CD14-positive monocyte (primary cell): Measurements from ENCODE around the gene ERBB4. TPM values are rescaled to one million over a fixed set of nuclear protein-coding genes. Genes with fewer than 3 reads are reported as not detected.
"Not testable (repeated sequence)": the region's sequence is repeated elsewhere in the genome, so short reads cannot be mapped to it uniquely, and the experiment has no call there.

Source experiments
- DNase-seq, 3 donors: peaks; one replicate each; pipeline ENCODE4 v3.0.0-alpha.2; 2011 to 2022
- H2AFZ ChIP-seq: 2 replicates; pipeline ENCODE4 v1.6.0; 2012; ENCODE audit warnings: mild to moderate bottlenecking, low read depth, low read length, inconsistent platforms; ENCODE audit not compliant: insufficient read depth, poor library complexity, severe bottlenecking
- H3K27ac ChIP-seq, 2 donors: 1 replicate in 1 of 2; 2 replicates in 1 of 2; pipeline ENCODE4 v1.5.1; 2012 to 2013; ENCODE audit warnings: low read length in 2 of 2, control low read depth in 1 of 2, inconsistent platforms in 1 of 2, low read depth in 1 of 2, mild to moderate bottlenecking in 1 of 2
- H3K27me3 ChIP-seq, 2 donors: one replicate each; pipeline versions ENCODE4 v1.6.0 to v1.6.1; 2011 to 2013; ENCODE audit warnings: low read length in 2 of 2; ENCODE audit not compliant: control insufficient read depth in 2 of 2, insufficient read depth in 2 of 2
- H3K36me3 ChIP-seq, 2 donors: replicated peaks in 1 of 2; 1 replicate in 1 of 2; 2 replicates in 1 of 2; pipeline versions ENCODE4 v1.5.1 to v1.6.1; 2012 to 2013; ENCODE audit warnings: low read length in 2 of 2, control low read depth in 1 of 2, inconsistent platforms in 1 of 2, mild to moderate bottlenecking in 1 of 2; ENCODE audit not compliant: insufficient read depth in 2 of 2, control insufficient read depth in 1 of 2
- H3K4me1 ChIP-seq, 2 donors: 1 replicate in 1 of 2; 2 replicates in 1 of 2; pipeline versions ENCODE4 v1.5.1 to v1.6.1; 2012 to 2013; ENCODE audit warnings: low read length in 2 of 2, control low read depth in 1 of 2, inconsistent platforms in 1 of 2, mild to moderate bottlenecking in 1 of 2, moderate library complexity in 1 of 2; ENCODE audit not compliant: insufficient read depth in 2 of 2, control insufficient read depth in 1 of 2
- H3K4me2 ChIP-seq: replicated peaks from 2 replicates; pipeline ENCODE3; 2012; ENCODE audit warnings: low read length, moderate library complexity, mild to moderate bottlenecking; ENCODE audit not compliant: poor library complexity, severe bottlenecking; ENCODE audit errors: extremely low read depth
- H3K4me3 ChIP-seq, 3 experiments: fragments of 200-600 bp in 1 of 3; sonication (generic) in 1 of 3; replicated peaks in 1 of 3; 1 replicate in 2 of 3; 2 replicates in 1 of 3; pipeline ENCODE4 v1.5.1; 2011 to 2013; ENCODE audit warnings: low read length in 3 of 3, mild to moderate bottlenecking in 3 of 3, control low read depth in 2 of 3, low read depth in 2 of 3, inconsistent platforms in 1 of 3, moderate library complexity in 1 of 3
- H3K79me2 ChIP-seq: 2 replicates; pipeline ENCODE4 v1.6.0; 2012; ENCODE audit warnings: mild to moderate bottlenecking, control low read depth, inconsistent platforms, low read length, moderate library complexity; ENCODE audit not compliant: insufficient read depth
- H3K9ac ChIP-seq: 2 replicates; pipeline ENCODE4 v1.6.0; 2017; ENCODE audit warnings: low read length, mild to moderate bottlenecking; ENCODE audit not compliant: insufficient read depth, poor library complexity, severe bottlenecking
- H3K9me3 ChIP-seq, 2 donors: replicated peaks in 1 of 2; 1 replicate in 1 of 2; 2 replicates in 1 of 2; pipeline versions ENCODE4 v1.5.1 to v1.6.1; 2012 to 2013; ENCODE audit warnings: low read length in 2 of 2, control low read depth in 1 of 2; ENCODE audit not compliant: control insufficient read depth in 1 of 2, insufficient read depth in 1 of 2
- H4K20me1 ChIP-seq: 2 replicates; pipeline ENCODE4 v1.6.0; 2012; ENCODE audit warnings: mild to moderate bottlenecking, low read length, control low read depth, moderate library complexity; ENCODE audit not compliant: insufficient read depth
- H3K27ac Mint-ChIP-seq, 7 donors: one replicate each; pipeline ENCODE4 v1.8.0; 2020; ENCODE audit warnings: mild to moderate bottlenecking in 7 of 7, mixed read lengths in 7 of 7, moderate library complexity in 6 of 7, inconsistent platforms in 2 of 7
- H3K27me3 Mint-ChIP-seq, 3 donors: one replicate each; pipeline ENCODE4 v1.8.0; 2021 to 2022; ENCODE audit warnings: low read depth in 3 of 3, mild to moderate bottlenecking in 3 of 3, mixed read lengths in 3 of 3, moderate library complexity in 3 of 3, inconsistent platforms in 1 of 3
- H3K36me3 Mint-ChIP-seq, 2 donors: one replicate each; pipeline ENCODE4 v1.8.0; 2020; ENCODE audit warnings: mixed read lengths in 2 of 2, inconsistent platforms in 1 of 2, mild to moderate bottlenecking in 1 of 2
- H3K4me1 Mint-ChIP-seq: one replicate; pipeline ENCODE4 v1.8.0; 2020; ENCODE audit warnings: mild to moderate bottlenecking, mixed read lengths
- H3K4me3 Mint-ChIP-seq, 2 donors: one replicate each; pipeline ENCODE4 v1.8.0; 2020; ENCODE audit warnings: mild to moderate bottlenecking in 2 of 2, mixed read lengths in 2 of 2, moderate library complexity in 1 of 2
- H3K9me3 Mint-ChIP-seq, 7 donors: one replicate each; pipeline ENCODE4 v1.8.0; 2020 to 2022; ENCODE audit warnings: mixed read lengths in 7 of 7, mild to moderate bottlenecking in 6 of 7, moderate library complexity in 6 of 7, inconsistent platforms in 2 of 7
- CTCF ChIP-seq: fragments of 200-600 bp; IDR thresholded peaks from one replicate; pipeline ENCODE4 v1.8.0; 2022; ENCODE audit warnings: antibody characterized with exemption, mild to moderate bottlenecking
- WGBS: methylation state at CpG from one replicate; pipeline ENCODE4 v1.1.5; 2013; ENCODE audit warnings: missing lambda C conversion rate; ENCODE audit not compliant: insufficient coverage; 5-methylcytosine and 5-hydroxymethylcytosine counted together
- intact Hi-C, 2 donors: fragments of 100-400 bp; cut with micrococcal nuclease; formaldehyde crosslinking; loops; one replicate each; pipeline versions ENCODE4 v1.15.0 to v1.15.1; 2023
- polyA plus RNA-seq, 3 donors: library from polyadenylated mRNA; depleted of rRNA in 1 of 3; unstranded in 2 of 3; stranded (reverse) in 1 of 3; fragments of 300-500 nt in 2 of 3; fragments of >200 nt in 1 of 3; fragmentation: Illumina TruSeq in 2 of 3; gene quantifications; 1 replicate in 2 of 3; 2 replicates in 1 of 3; pipeline ENCODE4 v1.2.3, GENCODE V29; 2012 to 2021

Gene ERBB4
- polyA plus RNA-seq, 3 donors = not detected

GRCh38 chr2:212465456-212465855, 73.1 kb downstream of the ERBB4 start:
- no peaks in the 10 kb centered on the region for H3K36me3 Mint-ChIP-seq

GRCh38 chr2:212461708-212462107, 76.9 kb downstream of the ERBB4 start:
- 83% methylated on average over 1 of the region's 4 CpGs for WGBS
- H3K9ac ChIP-seq, H3K9me3 Mint-ChIP-seq, H3K4me1 ChIP-seq, H4K20me1 ChIP-seq, H3K27ac ChIP-seq, H2AFZ ChIP-seq, H3K4me3 ChIP-seq, H3K4me3 Mint-ChIP-seq, H3K27me3 Mint-ChIP-seq, H3K4me2 ChIP-seq, intact Hi-C loops, DNase-seq, H3K36me3 ChIP-seq, H3K27me3 ChIP-seq, H3K36me3 Mint-ChIP-seq, H3K9me3 ChIP-seq, H3K4me1 Mint-ChIP-seq, H3K79me2 ChIP-seq, H3K27ac Mint-ChIP-seq: not testable (repeated sequence)

More at GRCh38 chr2:212465456-212465855, 73.1 kb downstream of the ERBB4 start:
- whole genome bisulfite sequencing = 80% methylated on average over 1 of the region's 1 CpG
- Mint-ChIP-seq H3K9me3 (peaks cover 0 to 9% (median 4%) of the 10 kb centered on the region in 7 donors), H3K27me3 (peaks cover 0 to 2% (median 0%) of the 10 kb centered on the region in 3 donors), H3K4me1 (no peaks in the 10 kb centered on the region), H3K27ac (no peak overlapping the region), H3K4me3 (no peak overlapping the region)
- Histone ChIP-seq H3K27ac (no peak overlapping the region), H3K4me1 (no peaks in the 10 kb centered on the region), H3K9me3 (peaks cover 3 to 5% of the 10 kb centered on the region in 2 donors), H3K4me2 (no peak overlapping the region), H3K9ac (no peak overlapping the region), H4K20me1 (no peaks in the 10 kb centered on the region), H2AFZ (no peak overlapping the region), H3K36me3 (no peaks in the 10 kb centered on the region), H3K79me2 (no peaks in the 10 kb centered on the region), H3K27me3 (no peaks in the 10 kb centered on the region), H3K4me3 (no peak overlapping the region)
- no peak for DNase-seq
- TF ChIP-seq CTCF = no peak
- intact Hi-C loops = no loop called here
